Activated naive CD4-positive, alpha-beta T cell treated with anti-CD3 and anti-CD28 coated beads, Interleukin-2, amount 50 U/mL, for 16 hours (primary cell): Measurements from ENCODE around the gene BTBD6.

Source experiments
- DNase-seq: peaks from one replicate; pipeline ENCODE4 v3.0.0-alpha.2; 2020

The BTBD6 gene

DNA sequence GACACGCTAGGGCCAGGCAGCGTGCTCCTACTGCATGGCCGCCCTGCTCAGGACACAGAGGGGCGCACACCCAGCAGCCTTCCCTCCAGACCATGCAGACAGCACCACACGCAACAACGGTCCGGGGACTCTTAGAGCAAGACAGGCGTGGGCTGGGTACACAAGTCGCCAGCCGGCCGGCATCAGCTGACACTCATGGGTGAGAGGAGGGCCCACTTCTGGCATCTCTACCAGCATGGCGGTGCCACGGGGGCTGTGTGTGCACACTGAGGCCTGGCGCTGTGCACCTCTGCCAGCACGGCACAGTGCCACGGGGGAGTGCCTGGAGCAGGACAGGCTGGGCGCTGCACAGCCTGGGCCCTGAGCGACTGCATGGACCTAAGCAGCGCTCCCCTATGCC lies 6.7 kb upstream of the BTBD6 start:
- no peak for DNase-seq

DNA sequence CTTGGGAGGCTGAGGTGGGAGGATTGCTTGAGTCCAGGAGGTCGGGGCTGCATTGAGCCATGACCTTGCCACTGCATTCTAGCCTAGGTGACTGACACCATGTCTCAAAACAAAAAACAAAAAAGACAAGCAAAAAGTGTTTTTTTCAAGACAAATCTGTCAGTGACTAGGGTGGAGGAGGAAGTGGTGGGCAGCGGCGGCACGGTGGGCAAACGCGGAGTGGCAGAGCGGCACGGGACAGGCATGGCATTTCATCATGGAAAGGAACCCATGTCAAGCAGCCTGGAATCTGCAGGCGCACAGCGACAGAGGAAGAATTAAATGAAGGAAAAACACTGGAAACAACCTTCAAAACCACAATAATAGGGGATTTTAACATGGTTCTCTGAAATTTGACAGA lies 4.0 kb upstream of the BTBD6 start:
- DNase-seq = no peak

DNA sequence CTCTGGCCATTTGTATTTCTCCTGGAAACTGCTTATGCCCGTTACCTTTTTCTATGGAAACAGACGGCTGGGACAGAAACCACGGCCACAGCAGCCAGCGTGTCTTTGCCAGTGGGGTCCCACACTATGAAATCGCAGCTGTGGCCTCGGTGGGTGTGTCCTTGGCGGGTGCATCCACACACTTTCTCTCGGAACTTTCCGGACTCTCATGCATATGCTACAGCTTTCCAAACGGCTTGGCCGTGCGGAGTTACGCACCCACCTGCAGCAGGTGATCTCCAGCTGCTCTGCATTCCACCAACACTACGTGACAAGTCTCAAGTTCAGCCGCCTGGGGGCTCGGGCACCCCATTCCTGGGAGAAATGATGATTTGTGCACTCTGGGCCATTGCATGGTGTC lies 1.3 kb upstream of the BTBD6 start:
- no peak for DNase-seq

DNA sequence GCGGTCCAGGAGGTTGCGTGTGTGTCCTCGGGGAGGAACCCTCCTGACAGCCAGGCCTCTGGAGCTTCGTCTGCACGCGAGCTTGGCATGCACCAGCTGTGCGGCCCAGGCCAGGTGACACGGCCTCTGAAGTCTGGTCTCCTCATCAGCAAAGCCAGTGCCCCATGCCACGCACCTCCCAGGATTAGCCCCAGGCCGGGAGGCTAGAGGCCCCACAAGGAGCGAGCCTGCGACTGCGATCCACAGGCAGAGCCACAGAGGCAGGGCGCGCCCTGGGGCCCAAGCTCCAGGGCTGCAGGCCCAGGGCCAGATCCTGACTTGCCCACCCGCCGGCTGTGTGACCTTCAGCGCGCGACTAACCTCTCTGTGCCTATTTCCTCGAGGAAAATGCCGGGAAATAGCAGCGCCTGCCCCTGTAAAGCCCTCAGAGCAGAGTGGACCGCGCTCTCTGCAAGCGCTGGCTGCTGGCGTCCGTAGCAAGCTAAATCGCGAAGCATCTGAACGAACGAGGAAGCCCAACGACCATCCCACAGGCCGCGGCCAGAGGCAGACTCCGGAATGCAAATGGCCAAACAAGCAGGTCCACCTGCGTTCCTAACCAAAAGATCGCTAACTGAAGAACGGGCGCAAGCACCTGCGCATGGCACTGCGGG lies 492 bp upstream of the BTBD6 start:
- no peak for DNase-seq

DNA sequence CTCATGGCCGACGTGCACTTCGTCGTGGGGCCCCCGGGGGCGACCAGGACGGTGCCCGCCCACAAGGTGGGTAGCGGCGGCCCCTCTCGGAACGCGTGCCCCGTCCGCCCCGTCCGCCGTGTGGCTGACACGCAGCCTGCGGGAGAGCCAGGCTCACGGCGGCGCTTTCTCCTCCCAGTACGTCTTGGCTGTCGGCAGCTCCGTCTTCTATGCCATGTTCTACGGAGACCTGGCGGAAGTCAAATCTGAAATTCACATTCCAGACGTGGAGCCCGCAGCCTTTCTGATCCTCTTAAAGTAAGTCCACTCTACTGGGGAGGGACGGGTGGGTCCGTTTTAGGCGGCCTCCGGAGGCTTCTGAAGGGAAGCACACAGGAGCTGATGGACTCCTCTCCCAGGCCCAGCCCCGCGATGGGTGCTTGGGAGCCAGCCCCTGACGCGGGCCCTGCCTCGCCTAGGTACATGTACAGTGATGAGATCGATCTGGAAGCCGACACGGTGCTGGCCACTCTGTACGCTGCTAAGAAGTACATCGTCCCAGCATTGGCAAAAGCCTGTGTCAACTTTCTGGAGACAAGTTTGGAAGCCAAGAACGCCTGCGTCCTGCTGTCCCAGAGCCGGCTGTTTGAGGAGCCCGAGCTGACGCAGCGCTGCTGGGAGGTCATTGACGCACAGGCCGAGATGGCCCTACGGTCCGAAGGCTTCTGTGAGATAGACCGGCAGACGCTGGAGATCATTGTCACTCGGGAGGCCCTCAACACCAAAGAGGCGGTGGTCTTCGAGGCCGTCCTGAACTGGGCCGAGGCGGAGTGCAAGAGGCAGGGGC lies 1.1 kb downstream of the BTBD6 start:
- no peak for DNase-seq

DNA sequence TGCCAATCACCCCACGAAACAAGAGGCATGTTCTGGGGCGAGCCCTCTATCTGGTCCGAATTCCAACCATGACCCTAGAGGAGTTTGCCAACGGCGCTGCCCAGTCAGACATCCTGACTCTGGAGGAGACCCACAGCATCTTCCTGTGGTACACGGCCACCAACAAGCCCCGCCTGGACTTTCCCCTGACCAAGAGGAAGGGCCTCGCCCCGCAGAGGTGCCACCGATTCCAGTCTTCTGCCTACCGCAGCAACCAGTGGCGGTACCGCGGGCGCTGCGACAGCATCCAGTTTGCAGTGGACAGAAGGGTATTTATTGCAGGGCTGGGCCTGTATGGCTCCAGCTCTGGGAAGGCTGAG lies 1.7 kb downstream of the BTBD6 start:
- no peak for DNase-seq

DNA sequence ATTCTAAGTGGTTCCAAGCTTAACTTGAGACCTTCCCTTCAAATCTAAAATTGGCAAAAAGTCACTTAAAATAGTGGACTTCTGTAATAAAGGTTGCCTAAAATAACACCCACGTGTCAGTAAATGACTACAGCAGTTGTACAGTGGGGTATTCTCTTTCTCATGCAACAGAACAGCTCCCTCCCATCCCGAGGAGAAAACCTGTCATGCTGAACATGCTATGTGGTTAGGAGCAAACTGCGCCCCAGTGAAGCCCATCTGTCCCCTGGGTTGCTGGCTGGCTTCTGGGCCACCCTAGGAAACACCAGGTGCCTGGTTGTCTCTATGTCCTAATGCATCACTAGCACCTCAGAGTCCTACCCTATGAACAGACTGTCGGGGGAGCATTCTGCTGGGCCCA lies 2.7 kb downstream of the BTBD6 start:
- no peak for DNase-seq

DNA sequence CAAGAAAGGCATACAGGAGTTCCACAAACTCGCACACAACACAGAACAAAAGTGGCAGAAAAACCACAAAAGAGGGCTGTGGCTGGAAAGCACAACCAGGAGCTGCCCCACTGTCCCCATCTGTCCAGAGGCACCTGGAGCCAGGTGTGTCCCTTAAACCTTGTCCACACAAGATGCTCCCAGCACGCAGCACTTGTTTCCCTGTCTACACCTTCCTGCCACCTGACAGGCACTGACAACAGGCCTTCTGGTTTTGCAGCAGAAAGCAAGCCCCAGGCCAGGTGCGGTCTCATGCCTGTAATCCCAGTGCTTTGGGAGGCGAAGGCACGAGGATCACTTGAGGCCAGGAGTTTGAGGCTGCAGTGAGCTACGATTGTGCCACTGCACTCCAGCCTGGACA lies 3.6 kb downstream of the BTBD6 start:
- no peak for DNase-seq

DNA sequence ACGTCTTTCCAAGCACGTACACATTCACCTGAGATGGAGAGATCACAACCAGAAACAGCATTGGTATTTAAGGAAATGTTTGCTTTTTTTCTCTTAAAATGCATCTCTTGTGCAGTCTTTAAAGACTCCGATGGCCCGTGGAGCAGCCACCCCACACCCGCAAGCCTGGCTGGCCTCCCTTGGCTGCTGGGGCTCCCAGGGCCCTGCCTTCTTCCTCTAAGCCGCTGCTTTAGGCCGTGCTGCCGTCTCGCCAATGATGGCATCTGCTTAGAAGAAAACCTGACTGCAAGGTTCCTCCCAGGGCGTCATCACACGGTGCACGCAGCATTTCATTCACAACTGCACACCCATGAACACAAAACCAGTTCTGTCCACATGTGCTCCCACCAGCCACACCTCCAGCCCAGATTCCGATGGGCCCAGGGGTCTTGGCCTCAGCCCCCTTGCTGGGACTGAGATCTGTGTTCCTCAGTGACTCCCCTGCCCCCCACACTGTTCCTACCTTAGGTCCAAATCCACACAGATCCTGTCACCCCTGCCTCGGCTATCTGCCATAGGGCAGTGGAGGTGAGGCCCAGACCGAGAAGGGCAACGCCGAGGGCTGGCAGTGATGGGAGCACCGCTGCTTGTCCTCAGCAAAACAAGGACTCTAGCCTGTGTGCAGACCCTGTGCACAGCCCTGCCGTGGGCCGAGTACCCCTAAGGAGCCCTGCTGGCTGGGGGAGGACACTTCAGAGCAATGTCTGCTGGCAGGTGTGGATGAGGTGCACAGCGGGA lies 4.4 kb downstream of the BTBD6 start:
- no peak for DNase-seq

DNA sequence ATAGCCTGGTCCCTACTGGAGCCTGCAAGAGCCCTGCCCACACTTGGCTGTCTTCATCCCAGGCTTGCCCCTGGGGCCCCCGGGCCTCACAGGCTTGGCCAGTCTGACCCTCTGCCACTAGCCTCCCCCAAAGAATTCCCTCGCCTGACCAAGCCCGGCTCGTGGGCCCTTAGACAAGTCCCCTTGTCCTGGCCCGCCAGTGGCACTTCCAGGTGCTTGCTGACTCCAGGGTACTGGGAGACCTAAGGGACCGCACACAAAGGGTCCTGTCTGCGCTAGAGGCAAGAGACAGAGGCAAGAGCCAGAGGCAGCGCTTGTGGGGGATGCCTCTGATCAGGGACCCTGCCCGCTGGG lies 5.0 kb downstream of the BTBD6 start:
- DNase-seq = no peak

DNA sequence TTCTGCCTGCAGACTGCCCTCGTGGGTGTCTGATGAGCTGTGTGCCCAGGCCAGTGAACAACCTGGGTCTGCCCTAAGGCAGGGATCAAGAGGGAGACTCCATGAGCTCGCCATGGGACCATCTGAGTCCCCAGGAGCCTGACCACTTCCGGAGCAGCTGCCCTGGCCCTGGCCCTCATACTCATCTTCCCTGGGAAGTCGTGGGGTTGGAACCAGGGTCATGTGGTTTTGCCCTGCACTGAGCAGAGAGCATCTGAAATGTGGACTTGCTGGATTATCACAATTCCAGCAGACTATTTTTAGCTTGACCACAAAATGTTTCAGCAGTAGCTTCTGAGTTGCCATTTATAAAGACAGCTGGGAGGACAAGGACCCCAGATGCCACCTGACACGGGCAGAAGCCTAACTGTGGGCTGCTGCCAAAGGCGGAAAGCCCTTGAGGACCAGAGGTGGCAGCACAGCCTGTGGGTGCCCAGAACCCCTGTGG lies 6.7 kb downstream of the BTBD6 start:
- DNase-seq = no peak

DNA sequence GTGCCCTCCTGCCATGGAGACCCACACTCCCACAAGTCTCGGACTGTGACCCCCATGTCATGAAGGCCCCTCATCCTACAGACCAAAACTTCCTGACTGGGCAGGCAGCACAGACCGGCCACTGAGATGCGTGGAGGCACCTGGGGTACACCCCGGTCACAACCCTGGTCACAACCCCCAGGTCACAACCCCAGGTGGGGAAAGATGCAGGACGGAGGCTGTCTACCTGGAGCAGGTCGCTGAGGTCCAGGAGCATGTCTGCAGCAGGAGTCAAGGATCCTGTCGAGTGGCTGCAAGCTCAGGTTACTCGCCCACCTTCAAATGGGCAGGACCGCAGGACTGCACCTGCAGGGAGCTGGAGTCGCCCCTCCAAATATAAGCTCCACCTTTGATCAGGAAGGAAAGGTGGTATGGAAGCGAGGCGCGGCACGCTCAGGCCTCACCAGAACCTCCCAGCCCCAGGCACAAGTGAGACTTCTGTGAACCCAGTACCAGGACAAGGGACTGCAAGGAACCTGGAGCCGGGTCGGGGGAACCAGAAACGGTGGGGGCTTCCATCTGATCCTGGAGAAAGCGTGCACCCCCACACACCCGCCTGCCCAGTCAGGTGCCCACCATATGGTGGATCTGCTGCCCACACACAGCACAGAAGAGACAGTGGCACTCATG lies 8.1 kb downstream of the BTBD6 start:
- DNase-seq = no peak

DNA sequence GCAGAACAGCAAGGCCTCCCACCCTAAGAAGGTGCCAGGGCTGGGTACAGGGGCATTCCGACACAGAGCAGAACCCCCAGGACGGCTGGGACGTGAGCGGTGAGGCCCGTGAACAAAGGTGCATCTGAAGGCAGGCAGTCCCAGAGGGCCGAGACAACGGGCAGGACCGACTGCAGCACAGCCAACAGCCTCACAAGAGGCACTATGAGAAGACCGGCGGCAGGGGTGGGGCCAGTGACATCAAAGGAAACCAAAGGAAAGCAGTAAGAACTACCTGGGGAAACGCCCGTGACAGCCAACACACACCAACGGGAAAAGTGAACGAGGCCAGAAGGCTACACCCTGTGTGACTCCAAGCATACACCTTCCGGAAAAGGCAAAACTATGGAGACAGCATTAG lies 9.1 kb downstream of the BTBD6 start:
- DNase-seq = no peak

DNA sequence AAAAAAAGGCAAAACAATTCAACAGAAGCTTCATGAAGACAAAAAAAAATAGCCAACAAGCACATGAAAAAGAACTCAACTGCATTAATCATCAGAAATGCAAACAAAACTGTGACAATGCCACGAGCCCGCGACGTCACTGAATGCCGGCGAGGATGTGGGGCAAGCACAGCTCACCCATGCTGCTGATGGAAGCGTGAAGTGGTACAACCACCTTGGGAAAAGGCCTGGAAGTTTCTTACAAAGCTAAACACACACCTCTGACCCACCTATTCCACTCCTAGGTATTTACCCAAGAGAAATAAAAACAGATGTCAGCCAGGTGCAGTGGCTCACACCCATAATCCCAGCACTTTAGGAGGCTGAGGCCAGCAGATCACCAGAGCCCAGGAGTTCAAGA lies 10.5 kb downstream of the BTBD6 start:
- no peak for DNase-seq

DNA sequence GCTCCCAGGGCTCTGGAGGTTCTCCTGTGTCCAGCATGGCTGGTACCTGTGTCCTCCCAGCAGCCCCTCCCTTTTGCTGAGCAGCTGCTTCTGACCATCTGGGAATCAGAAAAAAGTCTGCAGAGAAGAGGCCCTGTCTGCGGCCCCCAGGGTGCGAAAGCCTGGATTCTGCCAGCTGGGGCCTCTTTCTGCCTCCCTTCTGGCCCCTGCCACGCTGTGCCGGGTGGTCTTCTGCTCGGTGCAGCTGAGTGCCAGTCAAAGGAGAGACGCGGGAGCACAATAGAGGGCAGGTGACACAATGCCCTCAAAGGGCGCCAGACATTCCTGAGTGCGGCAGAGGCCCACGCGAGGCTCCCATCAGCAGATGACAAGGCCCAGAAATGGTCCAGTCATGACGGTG lies 12.6 kb downstream of the BTBD6 start:
- DNase-seq = no peak

DNA sequence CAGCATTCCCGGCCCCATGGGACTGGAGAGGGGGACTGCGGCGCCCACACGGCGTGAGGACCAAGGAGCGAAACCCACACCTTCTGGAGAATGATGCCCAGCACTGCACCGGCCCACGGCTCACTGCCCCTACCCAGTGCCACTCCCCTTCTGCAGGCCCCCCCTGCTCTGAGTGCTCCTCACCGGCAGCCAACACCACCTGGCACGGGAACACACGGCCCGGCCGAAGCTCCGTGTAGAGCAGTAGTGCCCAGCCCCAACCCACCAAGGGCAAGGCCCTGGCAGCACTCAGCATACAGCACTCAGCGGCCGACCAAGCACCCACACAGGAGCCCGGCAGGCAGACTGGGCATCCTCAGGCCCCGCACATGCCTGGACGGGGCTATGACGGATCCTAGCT lies 13.4 kb downstream of the BTBD6 start:
- no peak for DNase-seq

DNA sequence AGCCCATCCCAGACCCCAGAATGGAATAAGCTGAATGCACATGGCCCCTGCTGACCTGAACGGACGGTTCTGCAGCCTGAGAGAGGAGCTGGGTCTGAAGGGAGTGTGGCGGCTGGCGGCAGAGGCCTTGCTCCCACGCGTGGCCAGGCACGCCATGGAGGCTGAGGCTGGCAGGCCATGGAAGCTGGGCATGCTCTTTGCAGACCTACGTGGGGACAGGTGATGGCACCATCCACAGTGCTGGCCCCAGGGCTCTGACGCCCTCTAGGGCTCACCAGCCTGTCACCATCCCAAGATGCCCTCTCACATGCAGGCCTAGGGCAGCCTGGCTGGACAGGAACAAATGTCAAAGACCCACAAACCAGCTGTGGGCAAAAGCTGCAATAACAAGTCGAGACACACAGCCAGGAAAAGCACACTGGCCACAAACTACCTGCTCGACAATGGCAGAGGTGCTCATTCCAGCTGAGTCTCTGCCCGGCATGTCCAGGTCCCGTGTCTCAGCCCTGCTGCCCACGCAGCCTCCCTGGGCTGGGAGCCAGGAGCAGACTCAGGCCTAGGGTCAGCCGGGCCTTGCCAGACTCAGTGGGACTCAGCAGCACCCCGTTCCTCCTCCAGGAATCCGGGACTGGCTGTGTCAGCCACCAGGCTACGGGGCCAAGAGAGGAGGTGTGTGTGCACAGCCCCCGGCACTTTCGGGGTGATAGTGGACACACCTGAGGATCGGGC lies 19.7 kb downstream of the BTBD6 start:
- no peak for DNase-seq

DNA sequence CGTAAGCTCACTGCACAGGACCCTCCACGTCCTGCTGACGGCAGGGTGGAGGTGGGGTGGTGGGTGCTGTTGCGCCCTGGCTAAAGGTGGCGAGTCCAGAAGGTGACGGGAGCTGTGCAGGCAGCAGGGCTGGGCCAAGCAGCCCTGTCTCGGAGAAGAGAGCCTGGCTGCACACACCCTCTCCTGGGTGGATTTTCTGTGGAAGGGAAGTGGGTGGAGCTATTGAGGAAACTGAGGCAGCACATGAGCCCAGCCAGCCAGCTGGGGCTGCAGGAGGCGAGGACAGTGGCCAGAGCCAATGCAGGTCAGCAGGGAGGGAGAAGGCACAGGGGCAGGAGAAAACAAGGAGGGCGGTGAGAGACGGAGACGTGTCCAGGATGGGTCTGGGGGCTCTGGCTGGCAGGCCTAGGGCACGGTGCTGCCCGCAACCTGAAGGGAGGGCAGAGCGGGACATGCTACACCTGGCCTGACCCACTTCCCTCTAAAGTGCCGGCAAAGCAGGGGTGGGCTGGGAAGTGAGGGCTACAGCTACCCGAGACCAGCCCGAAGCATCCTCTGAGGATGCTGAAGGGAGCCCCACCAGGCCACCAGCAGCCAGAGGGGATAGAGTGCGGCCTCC lies 20.5 kb downstream of the BTBD6 start:
- no peak for DNase-seq

DNA sequence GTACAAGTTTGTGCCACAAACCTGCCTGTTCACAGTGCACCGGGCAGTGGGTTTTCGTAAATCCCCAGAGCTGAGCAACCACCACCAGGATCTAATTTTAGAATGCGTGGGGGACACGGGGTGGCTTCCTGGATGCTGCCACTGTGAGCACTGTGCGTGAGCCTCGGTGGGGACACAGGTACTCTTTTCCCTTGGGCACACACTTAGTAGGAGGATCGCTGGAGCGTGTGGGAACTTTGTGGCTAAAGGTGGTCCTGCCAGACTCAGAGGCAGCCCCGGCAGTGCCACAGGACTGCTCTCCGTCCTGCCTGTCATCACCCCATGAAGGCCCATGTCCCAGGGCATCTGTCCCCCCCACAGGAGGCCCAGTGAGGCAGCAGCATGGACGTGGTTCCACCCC lies 21.1 kb downstream of the BTBD6 start:
- DNase-seq = no peak

DNA sequence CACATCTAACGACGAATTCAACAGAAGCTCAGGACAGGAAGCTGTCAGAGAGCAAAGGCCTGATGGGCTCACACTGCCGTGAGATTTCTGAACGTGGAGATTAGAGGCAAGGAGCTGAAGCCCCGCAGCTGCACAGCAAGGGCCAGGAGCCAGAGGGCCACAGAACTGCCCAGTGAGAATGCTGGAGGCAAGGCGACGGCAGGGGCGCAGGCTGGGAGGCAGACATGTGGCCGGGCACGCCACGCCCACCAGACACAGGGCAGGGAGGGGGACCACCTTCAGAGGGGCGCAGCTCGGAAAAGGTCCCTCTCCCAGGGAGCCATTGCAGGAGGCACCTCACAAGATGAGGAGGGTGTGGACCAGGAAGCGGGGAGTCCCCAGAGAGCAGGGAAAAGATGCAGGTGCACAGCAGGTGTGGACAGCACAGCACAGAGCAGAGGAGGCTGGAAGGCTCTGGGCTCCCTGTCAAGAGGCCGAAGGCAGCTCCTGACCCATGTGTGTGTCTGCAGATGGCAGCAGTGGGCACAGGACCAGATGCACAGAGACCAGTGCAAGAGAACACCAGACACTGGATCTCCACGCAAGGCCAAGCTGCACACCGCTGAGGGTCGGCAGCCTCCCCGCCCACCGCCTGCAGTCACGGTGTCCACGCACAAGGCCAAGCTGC lies 23.0 kb downstream of the BTBD6 start:
- DNase-seq = no peak

DNA sequence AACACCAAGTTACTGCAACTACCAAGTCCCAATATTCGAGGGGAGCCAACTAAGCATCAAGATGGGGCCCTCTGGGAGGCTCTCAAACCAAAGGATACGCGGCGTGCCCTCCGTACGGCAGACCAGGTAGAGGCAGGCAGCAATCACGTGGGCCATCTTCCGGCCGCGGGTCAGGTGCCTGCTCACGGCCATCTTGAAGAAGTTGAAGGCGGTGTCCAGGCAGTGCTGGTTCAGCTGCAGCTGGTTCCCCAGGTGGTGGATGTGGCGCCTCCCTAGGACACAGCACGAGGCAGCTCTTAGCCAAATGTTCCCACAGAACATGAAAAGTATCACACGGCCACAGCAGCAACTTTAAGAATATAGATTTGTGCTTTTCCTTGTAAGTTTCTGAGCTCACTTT lies 24.3 kb downstream of the BTBD6 start:
- DNase-seq = no peak

DNA sequence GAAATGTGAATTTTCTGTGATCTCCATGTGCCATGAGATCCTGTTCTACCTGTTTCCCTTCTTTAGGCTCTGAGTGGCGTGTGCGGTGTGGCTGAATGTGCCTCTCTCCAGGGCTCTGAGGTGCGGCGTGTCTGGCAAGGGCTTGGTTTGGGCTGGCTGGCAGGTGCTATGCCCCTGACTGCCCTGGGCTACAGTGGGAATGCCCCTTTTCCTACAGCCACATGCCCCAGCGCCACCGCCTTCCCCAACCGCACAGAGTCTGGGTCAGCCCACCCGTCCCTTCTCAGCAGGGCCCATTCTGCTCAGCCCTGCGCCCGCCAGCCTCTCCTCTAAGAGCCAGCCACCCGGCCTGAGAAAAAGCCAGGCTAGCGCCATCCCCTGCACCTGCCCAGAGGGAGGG lies 24.7 kb downstream of the BTBD6 start:
- no peak for DNase-seq
